Measurements from ENCODE around the gene PON2. TPM values are rescaled to one million over a fixed set of nuclear protein-coding genes. Genes with fewer than 3 reads are reported as not detected.

The PON2 gene
- total and polyA plus RNA-seq, 2 of the 8 experiments (the other 6 are each of a cell fraction or from before 2014, with no cell fraction given): 20.6 to 31.0 TPM

GRCh38 chr7:95433952-95434556, 774 bp downstream of the PON2 start:
- Histone ChIP-seq H3K9ac (replicated peaks in 1 of 4; ENCODE audit: extremely low read depth in 1 of 4, low read depth in 3 of 4, low read length in 3 of 4) (peak overlapping the region in 3 of 4 experiments; percentile 80 to 89 (median 88); a peak in 5 of 7 replicates), H3K4ac (replicated peaks; ENCODE audit: insufficient read length, low read depth, low read length) (no peak overlapping the region), H2AK5ac (ENCODE audit: low read depth, low read length) (no peak overlapping the region), H3K27me3 (replicated peaks in 1 of 4; ENCODE audit: control insufficient read depth in 3 of 4, extremely low read depth in 1 of 4, insufficient read depth in 3 of 4, low read length in 3 of 4) (peaks cover 0 to 1% (median 0%) of the 10 kb centered on the region in 4 experiments; a peak in 1 of 7 replicates), H3K23ac (ENCODE audit: insufficient read length) (no peak overlapping the region), H3K9me3 (ENCODE audit: insufficient read depth in 2 of 2, low read depth in 1 of 2, low read length in 1 of 2) (peaks cover 0 to 5% of the 10 kb centered on the region in 2 experiments; a peak in 1 of 4 replicates), H3K79me2 (ENCODE audit: control insufficient read depth in 1 of 2, insufficient read depth in 2 of 2, low read length in 2 of 2) (peaks cover 0 to 9% of the 10 kb centered on the region in 2 experiments; a peak in 1 of 4 replicates), H3K4me2 (ENCODE audit: insufficient read depth in 1 of 2, low read depth in 2 of 2, low read length in 2 of 2) (peak overlapping the region; percentile 61 to 92), H2BK15ac (ENCODE audit: low read length) (no peak overlapping the region), H3K14ac (ENCODE audit: insufficient read length) (no peak overlapping the region), H2BK20ac (ENCODE audit: low read length) (no peak overlapping the region), H2AFZ (ENCODE audit: low read length) (peak overlapping the region; percentile 68; the same call in 1 of the 2 replicates), H4K5ac (ENCODE audit: insufficient read length, low read depth, low read length) (no peak overlapping the region), H3K4me1 (replicated peaks in 1 of 4; ENCODE audit: control insufficient read depth in 3 of 4, insufficient read depth in 4 of 4, low read length in 3 of 4) (peaks cover 0 to 4% (median 3%) of the 10 kb centered on the region in 4 experiments; a peak in 5 of 7 replicates), H3K18ac (ENCODE audit: extremely low read depth, low read length) (no peak overlapping the region), H4K20me1 (replicated peaks in 1 of 2; ENCODE audit: control insufficient read depth in 1 of 2, insufficient read depth in 2 of 2, low read length in 2 of 2) (no peaks in the 10 kb centered on the region), H3K79me1 (ENCODE audit: low read depth, low read length) (no peaks in the 10 kb centered on the region), H2BK120ac (replicated peaks; ENCODE audit: low read depth, low read length) (no peak overlapping the region), H2BK12ac (ENCODE audit: low read depth, low read length) (no peak overlapping the region; the same call in 1 of the 2 replicates), H4K8ac (ENCODE audit: extremely low read depth, insufficient read depth, low read length) (no peak overlapping the region), H3K27ac (ENCODE audit: low read depth, low read length) (peak overlapping the region; percentile 89; the same call in 1 of the 2 replicates), H2BK5ac (ENCODE audit: low read depth, low read length) (no peak overlapping the region), H3K56ac (replicated peaks; ENCODE audit: insufficient read length, low read depth, low read length) (no peak overlapping the region), H3K36me3 (ENCODE audit: control insufficient read depth in 2 of 4, insufficient read depth in 4 of 4, low read length in 3 of 4) (no peaks in the 10 kb centered on the region), H3K4me3 (ENCODE audit: extremely low read depth in 1 of 4, insufficient read depth in 2 of 4, low read depth in 3 of 4, low read length in 4 of 4) (peak overlapping the region; percentile 45 to 93 (median 71)), H4K91ac (replicated peaks; ENCODE audit: insufficient read length, low read length) (no peak overlapping the region), H3K23me2 (ENCODE audit: low read depth, low read length) (no peaks in the 10 kb centered on the region; the same call in 1 of the 2 replicates)
- POLR2A ChIA-PET (ENCODE audit: partially characterized antibody): interaction anchor here (1.0 to 2.2 kb wide), 5 partner anchors 8 to 39 kb away, joined by 3 to 11 read pairs (median 6); no protein-coding TSS in a partner anchor
- FAIRE-seq: no peak
- no peak for DNase-seq (ENCODE audit: low read depth in 1 of 2, low spot score in 2 of 2)
- 82% methylated on average over 6 of the region's 6 CpGs; no CpG with 5 or more reads in 1 of the 2 experiments for WGBS, 2 experiments (ENCODE audit: extremely low coverage in 1 of 2, insufficient coverage in 1 of 2, insufficient read length in 1 of 2, insufficient replicate concordance in 2 of 2, low coverage in 1 of 2, low lambda C conversion rate in 2 of 2, missing lambda C conversion rate in 1 of 2)
- CTCF ChIA-PET (ENCODE audit: partially characterized antibody): interaction anchor here (1.1 kb wide), 1 partner anchor 39 kb away, joined by 3 read pairs; no protein-coding TSS in a partner anchor
- TF ChIP-seq, protein P1, sequence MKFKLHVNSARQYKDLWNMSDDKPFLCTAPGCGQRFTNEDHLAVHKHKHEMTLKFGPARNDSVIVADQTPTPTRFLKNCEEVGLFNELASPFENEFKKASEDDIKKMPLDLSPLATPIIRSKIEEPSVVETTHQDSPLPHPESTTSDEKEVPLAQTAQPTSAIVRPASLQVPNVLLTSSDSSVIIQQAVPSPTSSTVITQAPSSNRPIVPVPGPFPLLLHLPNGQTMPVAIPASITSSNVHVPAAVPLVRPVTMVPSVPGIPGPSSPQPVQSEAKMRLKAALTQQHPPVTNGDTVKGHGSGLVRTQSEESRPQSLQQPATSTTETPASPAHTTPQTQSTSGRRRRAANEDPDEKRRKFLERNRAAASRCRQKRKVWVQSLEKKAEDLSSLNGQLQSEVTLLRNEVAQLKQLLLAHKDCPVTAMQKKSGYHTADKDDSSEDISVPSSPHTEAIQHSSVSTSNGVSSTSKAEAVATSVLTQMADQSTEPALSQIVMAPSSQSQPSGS (IDR thresholded peaks at IDR 0.05; ENCODE audit: low read length): no peak
- TF ChIP-seq KDM1A (IDR thresholded peaks at IDR 0.05; ENCODE audit: borderline replicate concordance, low read length): peak; percentile 68; the same call in 1 of the 2 replicates
- TF ChIP-seq BCL11A (IDR thresholded peaks at IDR 0.05; ENCODE audit: low read depth in 2 of 2, low read length in 2 of 2): no peak
- no peak for TF ChIP-seq EGR1 (IDR thresholded peaks at IDR 0.05; ENCODE audit: borderline replicate concordance, low read depth, low read length)
